Progenitor cell of endocrine pancreas (in vitro differentiated cells): ENCODE data around the gene ZNF682. TPM values are rescaled to one million over a fixed set of nuclear protein-coding genes. Genes with fewer than 3 reads are reported as not detected.
"Not testable (repeated sequence)": the region's sequence is repeated elsewhere in the genome, so short reads cannot be mapped to it uniquely, and the experiment has no call there.

Experiments
- DNase-seq: peaks from one replicate; pipeline ENCODE4 v3.0.0; 2021; ENCODE audit warnings: low spot score; ENCODE audit not compliant: unreplicated experiment
- H3K27ac Mint-ChIP-seq: 2 replicates; pipeline ENCODE4 v1.8.0; 2021; ENCODE audit warnings: mild to moderate bottlenecking, moderate library complexity, mixed read lengths
- H3K27me3 Mint-ChIP-seq: 2 replicates; pipeline ENCODE4 v1.8.0; 2021; ENCODE audit warnings: mixed read lengths
- H3K36me3 Mint-ChIP-seq: 2 replicates; pipeline ENCODE4 v1.8.0; 2022; ENCODE audit warnings: mixed read lengths; ENCODE audit not compliant: insufficient read depth
- H3K4me1 Mint-ChIP-seq: 2 replicates; pipeline ENCODE4 v1.8.0; 2021; ENCODE audit warnings: low read depth, mixed read lengths
- H3K4me3 Mint-ChIP-seq: 2 replicates; pipeline ENCODE4 v1.8.0; 2021; ENCODE audit warnings: low read depth, mild to moderate bottlenecking, moderate library complexity, mixed read lengths
- H3K9me3 Mint-ChIP-seq: 2 replicates; pipeline ENCODE4 v1.8.0; 2021; ENCODE audit warnings: low read depth, mixed read lengths
- CTCF ChIP-seq: fragments of 200-600 bp; sonication (generic); IDR thresholded peaks from one replicate; pipeline ENCODE4 v1.5.0; 2021; ENCODE audit warnings: antibody characterized with exemption, mild to moderate bottlenecking; ENCODE audit not compliant: unreplicated experiment
- long read RNA-seq: library from polyadenylated mRNA; unstranded; transcript quantifications from one replicate; pipeline ENCODE4 v2.0.0, GENCODE V29; 2020
- total RNA-seq: library from RNA; stranded (reverse); gene quantifications from 2 replicates; pipeline ENCODE4 v1.2.1, GENCODE V29; 2021

Gene ZNF682
- total RNA-seq: 20.5 and 22.6 TPM in 2 replicates
- long read RNA-seq, transcript ZNF682-203 (4 exons, 3,245 nt): major isoform, 51 of 76 reads
- long read RNA-seq, partial matches to known transcripts: 5 of 76 reads
- long read RNA-seq, other reads (novel, unspliced or antisense): 13 of 76 reads

- Mint-ChIP-seq H3K36me3 (peaks cover 2% of the 10 kb centered on the region), H3K27ac (peak within 1 kb of the TSS; percentile 100), H3K4me3 (peak within 1 kb of the TSS; percentile 91), H3K9me3 (no peaks in the 10 kb centered on the region), H3K4me1 (peaks cover 16% of the 10 kb centered on the region), H3K27me3 (no peaks in the 10 kb centered on the region)
- no peak for TF ChIP-seq CTCF
- DNase-seq: peak; percentile 96
Observed at GRCh38 chr19:20039203-20039723, at the start of gene ZNF682. Gene ZNF682 (minus strand): TSS chr19:20039505. CDS start chr19:20039345, 160 bp downstream.

- H3K4me1 Mint-ChIP-seq: peaks cover 41% of the 10 kb centered on the region
- not testable (repeated sequence) for H3K27me3 Mint-ChIP-seq, H3K9me3 Mint-ChIP-seq, DNase-seq, H3K36me3 Mint-ChIP-seq
- peak overlapping the region; percentile 47 for H3K4me3 Mint-ChIP-seq
- H3K27ac Mint-ChIP-seq: peak overlapping the region; percentile 94
Observed at GRCh38 chr19:20082876-20083275, 43.6 kb upstream of the ZNF682 start.

DNA sequence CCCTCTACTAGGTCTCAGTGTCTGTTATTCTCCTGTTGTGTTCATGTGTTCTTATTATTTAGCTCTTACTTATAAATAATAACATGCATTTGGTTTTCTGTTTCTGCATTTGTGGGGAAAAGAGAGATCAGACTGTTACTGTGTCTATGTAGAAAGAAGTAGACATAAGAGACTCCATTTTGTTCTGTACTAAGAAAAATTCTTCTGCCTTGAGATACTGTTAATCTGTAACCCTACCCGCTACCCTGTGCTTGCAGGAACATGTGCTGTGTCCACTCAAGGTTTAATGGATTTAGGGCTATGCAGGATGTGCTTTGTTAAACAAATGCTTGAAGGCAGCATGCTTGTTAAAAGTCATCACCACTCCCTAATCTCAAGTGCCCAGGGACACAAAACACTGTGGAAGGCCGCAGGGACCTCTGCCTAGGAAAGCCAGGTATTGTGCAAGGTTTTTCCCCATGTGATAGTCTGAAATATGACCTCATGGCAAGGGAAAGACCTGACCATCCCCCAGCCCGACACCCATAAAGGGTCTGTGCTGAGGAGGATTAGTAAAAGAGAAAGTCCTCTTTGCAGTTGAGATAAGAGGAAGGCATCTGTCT lies 43.0 kb upstream of the ZNF682 start:
- not testable (repeated sequence) for DNase-seq, H3K27me3 Mint-ChIP-seq, H3K9me3 Mint-ChIP-seq, H3K36me3 Mint-ChIP-seq
- Mint-ChIP-seq H3K4me1 (peaks cover 40% of the 10 kb centered on the region), H3K4me3 (peak overlapping the region; percentile 47), H3K27ac (peak overlapping the region; percentile 94)

- Mint-ChIP-seq H3K27ac (peak overlapping the region; percentile 50), H3K4me1 (peaks cover 40% of the 10 kb centered on the region), H3K4me3 (peak overlapping the region; percentile 95), H3K27me3 (no peaks in the 10 kb centered on the region), H3K9me3 (no peaks in the 10 kb centered on the region), H3K36me3 (no peaks in the 10 kb centered on the region)
- TF ChIP-seq CTCF: no peak
- no peak for DNase-seq
Observed at GRCh38 chr19:20080656-20081055, 41.4 kb upstream of the ZNF682 start.

DNA sequence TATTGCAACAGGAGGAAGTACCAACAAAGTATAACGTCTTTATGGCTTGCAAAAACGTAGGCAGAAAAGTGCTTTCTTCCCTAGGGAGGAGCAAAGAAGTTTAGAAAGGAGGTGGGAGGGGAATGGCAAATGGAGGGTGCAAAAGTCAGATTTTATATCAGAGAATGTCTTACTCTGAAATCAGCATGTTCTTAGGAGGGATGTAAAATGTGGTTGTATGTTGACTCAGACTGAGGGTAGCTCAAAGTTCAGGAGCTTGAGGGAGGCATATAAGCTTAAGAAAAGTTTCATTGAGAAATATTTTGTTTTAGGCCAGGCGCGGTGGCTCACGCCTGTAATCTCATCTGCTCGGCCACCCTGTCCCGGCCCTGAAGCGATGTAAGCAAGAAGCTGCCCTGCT lies 40.2 kb upstream of the ZNF682 start:
- no peaks in the 10 kb centered on the region for H3K36me3 Mint-ChIP-seq
- peaks cover 40% of the 10 kb centered on the region for H3K4me1 Mint-ChIP-seq
- H3K9me3 Mint-ChIP-seq: no peaks in the 10 kb centered on the region
- no peak for DNase-seq
- H3K4me3 Mint-ChIP-seq: peak overlapping the region; percentile 95
- no peaks in the 10 kb centered on the region for H3K27me3 Mint-ChIP-seq
- TF ChIP-seq CTCF: no peak
- peak overlapping the region; percentile 29 for H3K27ac Mint-ChIP-seq

DNA sequence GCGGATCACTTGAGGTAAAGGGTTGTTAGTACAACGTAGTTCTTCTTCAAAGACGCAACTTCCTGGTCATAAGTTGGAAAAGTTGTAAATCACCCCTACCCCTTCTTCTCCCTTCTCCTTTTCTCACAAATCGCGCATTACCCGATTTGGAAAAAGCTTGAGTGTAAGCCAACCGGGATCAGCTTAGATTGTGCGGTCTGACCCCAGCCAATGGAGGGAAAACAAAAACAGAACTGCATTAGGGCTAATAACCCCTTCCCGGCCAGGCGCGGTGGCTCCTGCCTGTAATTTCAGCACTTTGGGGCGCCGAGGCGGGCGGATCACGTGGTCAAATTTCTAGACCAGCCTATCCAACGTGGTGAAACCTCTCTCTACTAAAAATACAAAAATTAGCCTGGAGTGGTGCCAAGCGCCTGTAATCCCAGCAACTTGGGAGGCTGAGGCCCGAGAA lies 39.3 kb upstream of the ZNF682 start:
- no peaks in the 10 kb centered on the region for H3K36me3 Mint-ChIP-seq
- H3K27ac Mint-ChIP-seq: peak overlapping the region; percentile 98
- peak overlapping the region; percentile 95 for H3K4me3 Mint-ChIP-seq
- TF ChIP-seq CTCF: no peak
- no peaks in the 10 kb centered on the region for H3K27me3 Mint-ChIP-seq
- H3K4me1 Mint-ChIP-seq: peaks cover 40% of the 10 kb centered on the region
- H3K9me3 Mint-ChIP-seq: no peaks in the 10 kb centered on the region
- DNase-seq: no peak
